Measurements from ENCODE around the gene XKR3. TPM values are rescaled to one million over a fixed set of nuclear protein-coding genes. Genes with fewer than 3 reads are reported as not detected.
"Not testable (repeated sequence)": the region's sequence is repeated elsewhere in the genome, so short reads cannot be mapped to it uniquely, and the experiment has no call there.

XKR3 gene
- total and polyA plus RNA-seq, 2 experiments from 2014 or later = 0.33 to 0.98 TPM

DNA sequence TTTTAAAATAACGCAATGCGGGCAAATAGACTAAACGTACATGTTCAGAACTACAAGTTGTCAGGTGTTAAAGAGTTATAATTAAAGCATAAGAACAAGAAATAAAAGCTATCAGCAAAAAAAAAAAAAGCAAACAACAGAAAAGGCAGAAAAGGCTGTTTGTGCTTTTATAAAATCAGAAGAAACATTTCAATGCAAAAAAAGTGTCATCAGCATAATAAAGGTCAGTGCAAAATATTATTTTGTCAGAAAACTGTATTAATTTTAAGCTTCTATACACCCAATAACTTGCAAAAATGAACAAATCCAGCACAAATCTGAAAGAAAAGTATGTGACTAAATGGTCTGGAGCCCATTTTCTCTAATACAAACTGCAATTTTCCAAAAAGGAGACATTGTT, 23.6 kb downstream of the XKR3 start:
- no peaks in the 10 kb centered on the region for H3K79me2 ChIP-seq
- TF ChIP-seq EZH2phosphoT487 (IDR thresholded peaks at IDR 0.05; ENCODE audit: low read depth, severe bottlenecking, unreplicated experiment) (no peak), EZH2 (IDR thresholded peaks at IDR 0.05; ENCODE audit: borderline replicate concordance) (no peak)
- TF ChIP-seq, protein P1, sequence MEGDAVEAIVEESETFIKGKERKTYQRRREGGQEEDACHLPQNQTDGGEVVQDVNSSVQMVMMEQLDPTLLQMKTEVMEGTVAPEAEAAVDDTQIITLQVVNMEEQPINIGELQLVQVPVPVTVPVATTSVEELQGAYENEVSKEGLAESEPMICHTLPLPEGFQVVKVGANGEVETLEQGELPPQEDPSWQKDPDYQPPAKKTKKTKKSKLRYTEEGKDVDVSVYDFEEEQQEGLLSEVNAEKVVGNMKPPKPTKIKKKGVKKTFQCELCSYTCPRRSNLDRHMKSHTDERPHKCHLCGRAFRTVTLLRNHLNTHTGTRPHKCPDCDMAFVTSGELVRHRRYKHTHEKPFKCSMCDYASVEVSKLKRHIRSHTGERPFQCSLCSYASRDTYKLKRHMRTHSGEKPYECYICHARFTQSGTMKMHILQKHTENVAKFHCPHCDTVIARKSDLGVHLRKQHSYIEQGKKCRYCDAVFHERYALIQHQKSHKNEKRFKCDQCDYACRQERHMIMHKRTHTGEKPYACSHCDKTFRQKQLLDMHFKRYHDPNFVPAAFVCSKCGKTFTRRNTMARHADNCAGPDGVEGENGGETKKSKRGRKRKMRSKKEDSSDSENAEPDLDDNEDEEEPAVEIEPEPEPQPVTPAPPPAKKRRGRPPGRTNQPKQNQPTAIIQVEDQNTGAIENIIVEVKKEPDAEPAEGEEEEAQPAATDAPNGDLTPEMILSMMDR (IDR thresholded peaks at IDR 0.05; ENCODE audit: poor library complexity) = no peak
- H3K4me3 ChIP-seq = no peak overlapping the region
- H3K9me2 ChIP-seq (replicated peaks; ENCODE audit: insufficient read depth) = no peaks in the 10 kb centered on the region
- DNase-seq (ENCODE audit: low spot score) = no peak
- H3K4me2 ChIP-seq = no peak overlapping the region
- no peak overlapping the region for H3K27ac ChIP-seq
- no peaks in the 10 kb centered on the region for H3K27me3 ChIP-seq
- no peaks in the 10 kb centered on the region for H3K4me1 ChIP-seq (ENCODE audit: insufficient read depth)
- H3K9me3 ChIP-seq (ENCODE audit: low read depth) = no peaks in the 10 kb centered on the region
- H4K20me1 ChIP-seq (ENCODE audit: insufficient read depth, poor library complexity, severe bottlenecking) = no peaks in the 10 kb centered on the region
- no peak overlapping the region for H2AFZ ChIP-seq
- H3K36me3 ChIP-seq (replicated peaks; ENCODE audit: insufficient read depth, low read depth) = no peaks in the 10 kb centered on the region
- 91% methylated on average over 3 of the region's 3 CpGs for WGBS (ENCODE audit: low lambda C conversion rate, missing lambda C conversion rate)

DNA sequence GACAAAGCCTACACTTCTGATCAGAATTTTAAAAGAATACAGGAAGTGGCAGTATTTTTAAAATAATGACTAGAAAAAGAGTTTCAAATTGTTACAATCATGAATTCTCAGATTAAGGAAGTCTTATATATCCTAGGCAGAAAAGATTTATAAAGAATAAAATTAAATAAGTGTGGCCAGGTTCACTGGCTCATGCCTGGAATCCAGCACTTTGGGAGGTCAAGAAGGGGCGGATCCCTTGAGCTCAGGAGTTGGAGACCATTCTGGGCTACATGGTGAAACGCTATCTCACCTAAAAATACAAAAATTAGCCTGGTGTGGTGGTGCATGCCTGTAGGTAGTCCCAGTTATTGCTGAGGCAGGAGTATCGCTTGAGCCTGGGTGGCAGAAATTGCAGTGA, 24.1 kb downstream of the XKR3 start:
- WGBS (ENCODE audit: low lambda C conversion rate, missing lambda C conversion rate) = 85% methylated on average over 3 of the region's 3 CpGs
- Histone ChIP-seq H3K4me1 (ENCODE audit: insufficient read depth) (no peaks in the 10 kb centered on the region), H4K20me1 (ENCODE audit: insufficient read depth, poor library complexity, severe bottlenecking) (no peaks in the 10 kb centered on the region), H3K9me3 (ENCODE audit: low read depth) (no peaks in the 10 kb centered on the region), H3K79me2 (no peaks in the 10 kb centered on the region), H2AFZ (no peak overlapping the region), H3K27ac (no peak overlapping the region), H3K27me3 (no peaks in the 10 kb centered on the region), H3K36me3 (replicated peaks; ENCODE audit: insufficient read depth, low read depth) (no peaks in the 10 kb centered on the region), H3K9me2 (replicated peaks; ENCODE audit: insufficient read depth) (no peaks in the 10 kb centered on the region), H3K4me2 (no peak overlapping the region), H3K4me3 (no peak overlapping the region)
- TF ChIP-seq EZH2phosphoT487 (IDR thresholded peaks at IDR 0.05; ENCODE audit: low read depth, severe bottlenecking, unreplicated experiment) (no peak), EZH2 (IDR thresholded peaks at IDR 0.05; ENCODE audit: borderline replicate concordance) (no peak)
- TF ChIP-seq, protein P1 (IDR thresholded peaks at IDR 0.05; ENCODE audit: poor library complexity) = no peak
- no peak for DNase-seq (ENCODE audit: low spot score)

GRCh38 chr22:16800358-16800757, 24.9 kb downstream of the XKR3 start:
- H3K27me3 ChIP-seq = no peaks in the 10 kb centered on the region
- no peak for TF ChIP-seq EZH2phosphoT487 (IDR thresholded peaks at IDR 0.05; ENCODE audit: low read depth, severe bottlenecking, unreplicated experiment)
- TF ChIP-seq EZH2 (IDR thresholded peaks at IDR 0.05; ENCODE audit: borderline replicate concordance) = no peak
- TF ChIP-seq, protein P1 (IDR thresholded peaks at IDR 0.05; ENCODE audit: poor library complexity) = no peak
- no peak overlapping the region for H3K4me3 ChIP-seq
- DNase-seq (ENCODE audit: low spot score) = no peak
- no peaks in the 10 kb centered on the region for H3K9me3 ChIP-seq (ENCODE audit: low read depth)
- H4K20me1 ChIP-seq (ENCODE audit: insufficient read depth, poor library complexity, severe bottlenecking) = no peaks in the 10 kb centered on the region
- no peaks in the 10 kb centered on the region for H3K79me2 ChIP-seq
- WGBS (ENCODE audit: low lambda C conversion rate, missing lambda C conversion rate) = 85% methylated on average over 1 of the region's 1 CpG
- H3K36me3 ChIP-seq (replicated peaks; ENCODE audit: insufficient read depth, low read depth) = no peaks in the 10 kb centered on the region
- H3K27ac ChIP-seq = no peak overlapping the region
- no peaks in the 10 kb centered on the region for H3K4me1 ChIP-seq (ENCODE audit: insufficient read depth)
- H3K4me2 ChIP-seq = no peak overlapping the region
- H3K9me2 ChIP-seq (replicated peaks; ENCODE audit: insufficient read depth) = no peaks in the 10 kb centered on the region
- no peak overlapping the region for H2AFZ ChIP-seq

DNA sequence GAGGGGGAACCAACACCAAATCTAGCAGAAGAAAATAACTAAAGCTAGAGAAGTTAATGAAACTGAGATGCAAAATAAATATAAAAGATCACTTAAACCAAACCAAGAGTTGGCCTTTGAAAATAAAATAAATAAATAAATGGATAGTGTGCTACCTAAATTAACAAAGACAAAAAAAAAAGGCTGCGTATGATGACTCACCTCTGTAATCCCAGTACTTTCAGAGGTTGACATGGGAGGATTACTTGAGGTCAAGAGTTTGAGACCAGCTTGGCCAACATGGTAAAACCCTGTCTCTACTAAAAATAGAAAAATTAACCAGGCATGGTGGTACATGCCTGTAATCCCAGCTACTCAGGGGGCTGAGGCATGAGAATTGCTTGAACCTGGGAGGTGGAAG, 29.7 kb downstream of the XKR3 start:
- DNase-seq (ENCODE audit: low spot score); H3K79me2 ChIP-seq; H3K36me3 ChIP-seq (replicated peaks; ENCODE audit: insufficient read depth, low read depth); H3K4me3 ChIP-seq; H3K4me2 ChIP-seq; H4K20me1 ChIP-seq (ENCODE audit: insufficient read depth, poor library complexity, severe bottlenecking); H3K27ac ChIP-seq; H3K9me2 ChIP-seq (replicated peaks; ENCODE audit: insufficient read depth); H3K9me3 ChIP-seq (ENCODE audit: low read depth); H3K4me1 ChIP-seq (ENCODE audit: insufficient read depth); H2AFZ ChIP-seq; H3K27me3 ChIP-seq: not testable (repeated sequence)
- WGBS (ENCODE audit: low lambda C conversion rate, missing lambda C conversion rate) = 84% methylated on average over 1 of the region's 1 CpG
